UCSD-AML1 (cell line): Measurements from ENCODE around the gene R3HDML.

Experiments
- DNase-seq: peaks from one replicate; lab custom pipeline; 2025; ENCODE audit not compliant: unreplicated experiment; lab: John Stamatoyannopoulos, UW

The R3HDML gene

DNA sequence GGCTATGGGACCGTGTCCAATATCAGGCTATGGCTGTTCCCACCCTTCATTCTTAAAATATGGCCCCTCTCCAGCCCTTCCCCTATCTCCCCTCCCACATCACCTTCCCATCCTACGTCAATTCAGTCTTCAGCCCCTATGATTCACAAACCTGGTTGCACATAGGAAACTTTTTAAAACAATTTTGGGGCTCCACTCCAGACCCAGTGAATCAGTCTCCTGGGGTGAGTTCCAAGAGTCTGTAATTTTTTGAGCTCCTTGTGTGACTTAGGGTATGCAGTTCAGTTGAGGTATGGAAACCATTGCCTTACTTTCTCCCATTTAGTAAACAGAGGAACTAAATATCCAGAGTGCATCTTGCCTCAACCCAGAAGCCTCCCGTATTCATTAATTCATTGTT, 24.2 kb downstream of the R3HDML start:
- no peak for DNase-seq

DNA sequence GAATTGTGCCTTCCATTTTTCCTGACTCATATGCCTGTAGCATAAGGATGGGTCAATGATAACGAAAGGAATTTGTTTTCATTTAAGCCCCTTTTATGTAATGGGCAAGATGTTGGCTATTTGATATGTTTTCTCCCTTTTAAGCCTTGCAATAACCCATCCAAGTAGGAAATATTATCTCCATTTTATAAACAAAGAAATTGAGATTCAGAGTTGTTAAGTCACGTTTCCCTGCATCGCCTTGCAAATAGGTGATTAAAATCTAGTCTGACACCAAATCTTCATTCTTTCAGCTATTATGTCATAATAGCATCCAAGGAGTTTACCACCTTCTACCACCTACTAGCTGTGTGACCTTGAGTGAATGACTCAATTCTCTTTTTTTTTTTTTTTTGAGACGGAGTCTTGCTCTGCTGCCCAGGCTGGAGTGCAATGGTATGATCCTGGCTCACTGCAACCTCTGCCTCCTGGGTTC, 25.7 kb downstream of the R3HDML start:
- DNase-seq = no peak

- DNase-seq = no peak
Measured at GRCh38 chr20:44364068-44364467, 27.2 kb downstream of the R3HDML start.

- DNase-seq = no peak
Measured at GRCh38 chr20:44364780-44365179, 27.9 kb downstream of the R3HDML start.

- DNase-seq = no peak
Measured at GRCh38 chr20:44367746-44368145, 30.9 kb downstream of the R3HDML start.

DNA sequence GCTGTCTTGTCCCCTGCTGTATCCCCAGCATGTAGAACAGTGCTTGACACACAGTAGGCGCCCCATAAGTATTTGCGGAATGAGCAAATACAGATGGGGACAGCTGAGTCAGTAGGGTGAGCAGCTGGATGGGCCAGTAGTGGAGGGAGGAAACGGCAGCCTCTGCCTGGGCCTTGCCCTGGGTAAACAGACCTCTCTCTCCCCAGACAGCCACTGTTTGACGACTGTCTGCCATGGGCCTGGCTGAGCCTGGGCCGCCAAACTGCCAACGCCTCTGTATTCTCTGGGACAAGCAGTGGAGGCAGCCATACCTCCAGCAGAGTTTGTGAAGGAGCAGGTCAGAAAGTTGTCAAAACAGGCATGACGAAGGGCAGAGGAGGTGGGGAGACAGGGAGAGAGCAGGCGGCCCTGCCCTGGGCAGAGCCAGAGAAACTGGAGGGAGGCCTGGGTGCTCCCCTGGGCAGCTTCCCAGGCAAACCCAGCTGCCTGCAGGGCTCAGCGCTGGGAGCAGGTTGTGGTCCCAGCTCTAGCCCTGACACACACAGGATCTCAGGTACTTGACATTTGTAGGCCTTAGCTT, 33.9 kb downstream of the R3HDML start:
- DNase-seq = no peak

DNA sequence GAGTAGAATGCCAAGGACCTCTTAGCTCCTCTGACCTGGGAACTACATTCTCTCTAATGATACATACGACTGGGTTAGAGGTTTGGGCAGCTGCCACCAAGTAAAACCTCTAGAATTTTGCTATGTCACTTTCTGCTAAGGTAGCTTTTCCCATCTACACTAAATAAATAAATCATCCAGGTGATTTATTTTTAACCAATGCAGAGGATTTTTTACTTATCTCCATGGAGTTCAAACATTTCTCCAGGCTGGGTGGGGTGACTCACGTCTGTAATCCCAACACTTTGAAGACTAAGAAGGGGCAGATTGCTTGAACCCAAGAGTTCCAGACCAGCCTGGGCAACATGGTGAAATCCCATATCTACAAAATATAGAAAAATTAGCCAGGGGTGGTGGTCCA, 45.8 kb downstream of the R3HDML start:
- no peak for DNase-seq

DNA sequence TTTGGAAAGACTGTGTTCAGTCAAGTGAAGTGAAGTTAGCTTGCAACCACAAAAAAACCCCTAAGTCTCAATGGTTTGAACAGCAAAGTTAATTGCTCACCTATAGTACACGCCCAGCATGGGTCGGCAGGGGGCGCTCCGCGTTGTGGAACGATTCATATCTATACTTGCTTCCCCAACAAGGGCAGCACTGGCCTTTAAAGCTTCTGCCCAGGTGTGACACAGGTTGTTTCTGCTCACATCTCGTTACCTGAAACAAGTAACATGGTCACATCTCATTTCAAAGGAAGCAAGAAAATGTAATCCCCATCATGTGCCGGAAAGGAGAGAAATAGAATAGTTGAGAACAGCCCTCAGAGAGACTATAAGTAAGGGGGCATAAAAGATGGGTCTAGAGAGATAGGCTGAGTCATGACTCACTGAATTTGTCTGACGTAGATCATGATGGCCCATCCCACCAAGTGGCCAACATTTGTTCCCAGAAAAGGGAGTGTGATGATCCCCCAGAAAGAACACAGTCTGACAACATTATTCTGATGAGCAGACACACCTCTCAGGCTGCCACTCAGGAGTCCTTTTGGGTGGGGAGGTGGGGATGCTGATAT, 47.7 kb downstream of the R3HDML start:
- DNase-seq = peak; percentile 74

DNA sequence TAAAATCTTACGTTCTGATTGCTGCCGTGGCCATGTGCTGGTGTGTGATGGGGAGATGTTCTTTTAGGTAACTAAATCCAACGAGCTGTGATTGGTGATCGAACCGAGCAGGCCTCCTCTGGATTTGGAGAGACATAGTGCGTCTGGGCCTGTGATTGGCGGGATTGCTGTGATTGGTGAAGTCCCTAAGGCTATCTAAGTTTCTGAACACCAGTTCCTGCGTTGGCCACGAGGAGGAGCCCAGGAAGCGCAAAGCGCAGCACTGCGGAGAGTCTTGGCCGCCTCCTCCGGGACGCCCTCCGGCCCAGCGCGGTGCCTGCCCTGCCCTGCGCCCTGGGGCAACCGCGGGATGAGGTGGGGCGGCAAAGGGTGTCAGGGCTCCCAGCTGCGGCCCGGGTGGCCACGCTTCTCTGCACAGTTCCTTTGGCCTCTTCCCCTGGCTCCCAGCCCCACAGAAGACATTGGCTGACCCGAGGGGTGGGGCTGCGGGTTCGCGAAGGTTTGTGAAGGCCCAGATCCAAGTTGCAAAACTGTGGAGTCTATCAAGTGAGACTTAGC, 51.7 kb downstream of the R3HDML start:
- peak; percentile 67 for DNase-seq

DNA sequence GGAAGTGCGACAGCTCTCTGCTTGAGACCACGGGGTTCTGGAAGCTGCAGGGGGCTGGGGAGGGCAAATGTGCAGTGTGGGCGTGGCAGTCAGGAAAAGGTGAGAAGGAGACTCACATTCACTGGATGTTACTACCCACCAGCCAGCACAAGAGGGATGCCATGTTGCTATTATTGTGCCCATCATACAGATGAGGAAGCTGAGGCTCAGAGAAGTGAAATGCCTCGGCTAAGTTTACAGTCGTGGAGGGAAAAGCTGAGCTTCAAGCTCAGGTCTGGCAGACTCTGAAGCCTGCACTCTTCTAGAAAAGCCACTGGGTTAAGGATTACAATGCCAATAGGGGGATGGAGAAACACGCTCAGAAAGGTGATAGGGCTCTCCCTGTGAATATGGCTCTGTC, 53.0 kb downstream of the R3HDML start:
- no peak for DNase-seq

GRCh38 chr20:44390280-44390679, 53.4 kb downstream of the R3HDML start:
- DNase-seq = no peak

DNA sequence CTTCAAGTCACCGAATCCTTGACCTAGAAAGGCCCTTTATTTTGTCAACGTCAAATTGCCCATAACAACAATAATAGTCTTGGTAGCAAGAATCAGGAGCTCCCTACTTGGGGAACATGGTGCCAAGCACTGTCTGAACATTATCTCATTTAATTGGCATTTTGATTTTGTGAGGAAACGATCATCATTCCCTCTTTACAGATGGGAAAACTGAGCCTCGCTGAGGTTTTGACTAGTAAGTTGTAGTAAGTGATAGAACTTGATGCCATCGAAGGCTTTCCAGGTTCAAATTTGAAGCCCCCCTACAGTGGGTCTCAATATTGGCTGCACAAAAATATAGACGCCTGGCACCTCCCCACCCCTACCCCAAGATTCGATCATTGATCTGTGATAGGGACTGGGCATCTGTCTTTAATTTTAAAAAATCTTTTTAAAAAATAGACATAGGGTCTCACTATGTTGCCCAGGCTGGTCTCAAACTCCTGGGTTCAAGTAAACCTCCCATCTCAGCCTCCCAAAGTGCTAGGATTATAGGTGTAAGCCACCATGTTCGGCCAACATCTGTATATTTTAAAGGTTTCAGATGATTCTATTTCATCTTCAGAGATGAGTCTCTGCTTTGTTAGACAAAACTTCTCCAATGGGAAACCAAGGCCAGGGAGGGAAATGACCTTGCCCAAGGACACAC, 55.4 kb downstream of the R3HDML start:
- no peak for DNase-seq

DNA sequence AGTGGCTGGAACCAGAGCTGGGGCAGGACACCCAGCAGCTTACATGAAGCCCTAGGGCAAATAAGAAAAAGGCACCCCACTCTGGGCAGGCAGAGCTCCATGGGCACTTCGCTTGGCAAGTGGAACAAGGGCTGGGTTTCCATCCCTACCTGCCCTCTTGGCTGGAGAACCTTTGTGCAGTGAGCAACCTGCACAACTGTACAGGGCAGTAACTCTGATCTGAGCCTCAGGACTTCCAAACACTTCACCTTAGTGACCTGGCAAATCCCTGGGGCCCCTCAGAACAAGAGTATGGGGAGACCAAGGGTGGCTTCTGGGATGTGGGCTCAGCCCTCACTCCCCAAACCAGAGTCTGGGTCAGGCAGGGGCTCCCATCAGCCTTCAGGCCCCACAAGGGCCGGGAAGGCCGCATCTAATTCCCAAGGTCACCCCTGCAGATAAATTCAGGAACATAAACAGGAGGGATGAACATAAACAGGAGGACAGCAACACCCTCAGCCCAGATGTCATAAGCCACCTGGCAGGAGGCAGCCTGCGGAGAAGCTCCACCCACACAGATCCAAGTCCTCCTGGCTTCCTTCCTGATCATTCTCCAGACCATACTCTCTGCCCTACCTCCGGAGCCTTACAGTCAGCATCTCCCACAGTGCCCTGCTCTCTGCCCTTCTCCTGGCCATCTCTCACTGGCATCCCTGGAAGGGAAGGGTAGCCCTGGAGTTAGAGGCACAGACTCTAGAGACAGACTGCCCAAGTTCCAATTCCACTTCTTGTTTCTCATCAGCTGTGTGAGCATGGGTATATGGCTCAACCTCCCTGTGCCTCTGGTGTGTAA, 56.1 kb downstream of the R3HDML start:
- DNase-seq = no peak

DNA sequence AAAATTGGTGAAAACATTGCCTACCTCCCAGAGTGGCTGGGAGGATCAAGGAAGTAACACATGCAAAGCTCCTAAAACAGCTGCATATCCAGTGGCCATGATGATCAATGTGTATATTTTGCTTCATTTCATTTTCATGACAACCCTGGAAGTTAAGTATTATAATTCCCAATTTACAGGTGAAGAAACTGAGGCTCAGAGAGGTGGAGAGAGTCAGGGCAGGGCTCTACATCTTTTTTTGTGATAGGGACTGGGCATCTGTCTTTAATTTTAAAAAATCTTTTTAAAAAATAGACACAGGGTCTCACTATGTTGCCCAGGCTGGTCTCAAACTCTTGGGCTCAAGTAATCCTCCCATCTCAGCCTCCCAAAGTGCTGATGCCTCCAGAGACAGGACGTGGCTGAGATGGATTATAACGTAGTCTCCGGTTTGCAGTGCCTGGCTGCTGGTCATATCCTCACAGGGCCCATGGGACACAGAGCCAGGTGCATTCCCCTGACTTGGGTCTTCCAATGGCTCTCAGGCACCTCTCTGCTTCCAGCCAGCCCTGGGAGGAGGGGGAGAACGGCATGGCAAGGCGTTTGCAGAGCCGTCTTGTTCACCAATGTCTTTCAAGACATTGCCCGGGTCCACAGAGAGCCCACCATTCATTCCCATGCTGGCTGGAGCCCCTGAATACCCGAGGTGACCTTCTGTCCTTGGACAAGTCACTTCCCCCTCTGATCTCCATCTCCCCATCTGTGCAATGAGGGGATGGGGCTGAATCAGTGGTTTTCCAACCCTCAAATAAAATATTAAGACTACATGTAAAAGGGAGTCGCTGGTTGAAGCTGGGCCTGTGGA, 57.0 kb downstream of the R3HDML start:
- no peak for DNase-seq

GRCh38 chr20:44394452-44394701, 57.5 kb downstream of the R3HDML start:
- no peak for DNase-seq

GRCh38 chr20:44394702-44395460, 58.0 kb downstream of the R3HDML start:
- peak; percentile 70 for DNase-seq

DNA sequence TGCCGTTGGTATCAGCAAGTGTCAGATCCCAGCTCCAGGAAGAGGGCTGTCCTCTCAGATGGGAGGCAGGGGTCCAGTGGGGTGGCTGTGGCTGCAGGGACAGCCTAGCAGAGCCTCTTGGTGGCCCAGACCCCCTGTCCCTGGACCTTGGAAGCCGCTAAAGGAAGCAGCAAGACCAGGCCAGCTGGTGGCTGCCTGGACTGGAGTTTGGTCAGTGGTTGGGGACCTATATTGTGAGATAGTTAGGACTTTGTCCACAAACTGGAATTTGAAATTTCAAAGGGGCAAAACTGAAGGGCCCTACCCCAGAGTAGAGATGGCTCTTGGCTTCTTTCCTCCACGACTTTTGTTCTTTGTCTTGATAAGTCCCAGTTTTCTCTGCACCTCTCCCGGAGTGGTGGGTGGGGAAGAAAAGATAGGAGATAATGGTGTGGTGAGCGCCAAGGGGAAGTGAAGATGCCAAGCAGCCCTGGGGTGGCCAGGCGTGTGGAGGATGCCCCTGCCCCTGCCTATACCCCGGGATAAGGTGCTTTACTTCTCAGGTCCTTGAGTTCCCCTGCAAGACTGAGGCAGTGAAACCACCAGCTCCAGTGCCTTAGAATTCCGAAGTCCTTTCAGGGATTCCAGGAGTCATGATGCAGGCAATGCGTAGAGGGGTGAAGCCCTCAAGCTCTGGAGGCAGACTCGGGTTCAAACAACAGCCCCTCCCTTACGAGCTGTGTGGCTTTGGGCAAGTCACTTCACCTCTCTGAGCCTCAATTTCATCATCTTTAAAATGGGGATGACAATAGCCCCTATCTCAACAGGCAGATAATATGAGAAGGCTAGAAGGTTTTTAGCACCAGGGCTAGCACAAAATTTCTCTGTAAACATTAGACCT, 58.9 kb downstream of the R3HDML start:
- DNase-seq = no peak

- no peak for DNase-seq
Measured at GRCh38 chr20:44396369-44397130, 59.7 kb downstream of the R3HDML start.
